SU-DHL-6 (cell line): ENCODE data around the gene FAM98B.

Experiments
- H2AFZ ChIP-seq: fragments of 200-600 bp; sonication (generic); 2 replicates; pipeline ENCODE4 v1.6.1; 2014; ENCODE audit warnings: low read depth, mild to moderate bottlenecking, moderate library complexity, mixed read lengths, antibody characterized with exemption, low read length; ENCODE audit not compliant: severe bottlenecking
- H3F3A ChIP-seq: fragments of 200-600 bp; shearing (Covaris generic); 2 replicates; pipeline ENCODE4 v1.6.0; 2016; ENCODE audit warnings: antibody characterized with exemption, mild to moderate bottlenecking; ENCODE audit not compliant: insufficient read depth
- H3K27ac ChIP-seq: fragments of 200-600 bp; sonication (generic); 2 replicates; pipeline ENCODE4 v1.5.1; 2016; ENCODE audit warnings: low read depth, mild to moderate bottlenecking, low read length, moderate library complexity, mixed read lengths
- H3K27me3 ChIP-seq: fragments of 200-600 bp; sonication (generic), shearing (Covaris generic); 2 replicates; pipeline ENCODE4 v1.6.0; 2014; ENCODE audit warnings: mild to moderate bottlenecking, low read length
- H3K36me3 ChIP-seq: fragments of 200-600 bp; sonication (generic); 2 replicates; pipeline ENCODE4 v1.6.1; 2014; ENCODE audit warnings: mild to moderate bottlenecking, low read length, mixed read lengths
- H3K4me2 ChIP-seq: fragments of 300-600, 200-600 bp; shearing (Covaris generic), sonication (generic); 2 replicates; pipeline ENCODE4 v1.6.0; 2014; ENCODE audit warnings: low read length, low read depth, mild to moderate bottlenecking; ENCODE audit not compliant: poor library complexity, severe bottlenecking
- H3K4me3 ChIP-seq: fragments of 200-600 bp; sonication (generic); 2 replicates; pipeline ENCODE4 v1.5.1; 2014; ENCODE audit warnings: antibody characterized with exemption, low read length, mild to moderate bottlenecking, mixed read lengths; ENCODE audit not compliant: insufficient read depth, poor library complexity, severe bottlenecking
- H3K79me2 ChIP-seq: fragments of 200-600 bp; sonication (generic); 2 replicates; pipeline ENCODE4 v1.6.1; 2014; ENCODE audit warnings: mild to moderate bottlenecking, low read length, moderate library complexity; ENCODE audit not compliant: insufficient read depth
- H3K9ac ChIP-seq: fragments of 200-600 bp; sonication (generic); 2 replicates; pipeline ENCODE4 v1.7.0; 2014; ENCODE audit warnings: mild to moderate bottlenecking, low read length
- H3K9me2 ChIP-seq: fragments of 200-600 bp; sonication (generic); replicated peaks from 2 replicates; pipeline ENCODE4 v1.6.1; 2014; ENCODE audit warnings: low read length; ENCODE audit not compliant: insufficient read depth
- H3K9me3 ChIP-seq: fragments of 200-600 bp; sonication (generic); 2 replicates; pipeline ENCODE4 v1.6.1; 2014; ENCODE audit warnings: low read length, mixed read lengths; ENCODE audit not compliant: insufficient read depth
- H4K20me1 ChIP-seq: fragments of 200-600 bp; sonication (generic); 2 replicates; pipeline ENCODE4 v1.6.1; 2014; ENCODE audit warnings: low read depth, mild to moderate bottlenecking, antibody characterized with exemption, low read length, moderate library complexity, mixed read lengths
- EZH2phosphoT487 ChIP-seq: fragments of 200-600 bp; sonication (generic), shearing (Covaris generic); conservative IDR thresholded peaks from 2 replicates; pipeline ENCODE4 v1.6.1; 2018; ENCODE audit warnings: mild to moderate bottlenecking, antibody characterized with exemption, low read length, moderate library complexity, mixed read lengths
- TF ChIP-seq, protein P1 (sequence below): fragments of 200-600 bp; sonication (generic); IDR thresholded peaks from one replicate; pipeline ENCODE4 v1.5.1; 2017; ENCODE audit warnings: antibody characterized with exemption, mild to moderate bottlenecking, low read length, moderate library complexity; ENCODE audit not compliant: insufficient read depth, poor library complexity, severe bottlenecking

FAM98B gene

DNA sequence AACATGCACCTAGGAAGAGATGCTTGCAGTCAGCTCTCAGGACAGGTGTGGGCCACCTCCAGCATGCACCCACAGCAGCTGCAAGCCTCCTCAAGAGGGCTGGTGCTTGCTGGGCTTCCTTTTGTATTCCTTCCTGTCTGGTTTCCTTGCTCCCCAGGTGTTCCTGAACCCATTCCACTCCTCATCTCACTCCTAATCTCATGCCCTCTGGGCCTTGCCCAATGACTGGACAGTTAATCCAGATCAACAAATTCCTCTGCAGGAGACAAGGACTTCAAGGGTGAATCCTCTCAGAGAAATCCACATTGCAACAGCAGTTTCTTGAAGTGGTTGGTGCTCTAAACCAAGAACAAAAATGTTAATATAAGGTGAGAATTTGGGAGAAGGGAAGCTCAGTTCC, 80.0 kb downstream of the FAM98B start:
- no peaks in the 10 kb centered on the region for H3K27me3 ChIP-seq
- TF ChIP-seq EZH2phosphoT487 = no peak
- TF ChIP-seq, protein P1, sequence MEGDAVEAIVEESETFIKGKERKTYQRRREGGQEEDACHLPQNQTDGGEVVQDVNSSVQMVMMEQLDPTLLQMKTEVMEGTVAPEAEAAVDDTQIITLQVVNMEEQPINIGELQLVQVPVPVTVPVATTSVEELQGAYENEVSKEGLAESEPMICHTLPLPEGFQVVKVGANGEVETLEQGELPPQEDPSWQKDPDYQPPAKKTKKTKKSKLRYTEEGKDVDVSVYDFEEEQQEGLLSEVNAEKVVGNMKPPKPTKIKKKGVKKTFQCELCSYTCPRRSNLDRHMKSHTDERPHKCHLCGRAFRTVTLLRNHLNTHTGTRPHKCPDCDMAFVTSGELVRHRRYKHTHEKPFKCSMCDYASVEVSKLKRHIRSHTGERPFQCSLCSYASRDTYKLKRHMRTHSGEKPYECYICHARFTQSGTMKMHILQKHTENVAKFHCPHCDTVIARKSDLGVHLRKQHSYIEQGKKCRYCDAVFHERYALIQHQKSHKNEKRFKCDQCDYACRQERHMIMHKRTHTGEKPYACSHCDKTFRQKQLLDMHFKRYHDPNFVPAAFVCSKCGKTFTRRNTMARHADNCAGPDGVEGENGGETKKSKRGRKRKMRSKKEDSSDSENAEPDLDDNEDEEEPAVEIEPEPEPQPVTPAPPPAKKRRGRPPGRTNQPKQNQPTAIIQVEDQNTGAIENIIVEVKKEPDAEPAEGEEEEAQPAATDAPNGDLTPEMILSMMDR = no peak

DNA sequence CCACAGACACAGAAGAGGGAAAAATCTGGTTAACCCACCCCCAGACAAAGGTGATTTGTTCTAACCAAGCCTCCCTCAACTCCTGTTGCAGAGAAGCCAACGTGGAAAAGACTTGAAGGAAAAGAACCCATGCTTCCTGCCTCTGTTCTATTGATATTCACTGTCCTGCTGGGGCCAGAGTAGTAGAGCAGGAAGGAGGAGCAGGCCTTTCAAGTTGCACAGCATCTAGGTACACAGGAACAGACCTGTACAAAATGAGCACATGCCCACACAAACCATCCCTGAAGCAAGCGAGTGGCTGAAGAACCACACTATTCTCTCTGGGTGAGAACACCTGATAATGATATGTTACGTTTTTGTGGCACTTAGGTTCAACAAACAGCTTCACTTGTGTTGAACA, 80.8 kb downstream of the FAM98B start:
- H3K27ac ChIP-seq = no peak overlapping the region
- H3K9me2 ChIP-seq = no peaks in the 10 kb centered on the region
- no peak overlapping the region for H3K4me2 ChIP-seq
- H4K20me1 ChIP-seq = no peaks in the 10 kb centered on the region
- H3K79me2 ChIP-seq = no peaks in the 10 kb centered on the region
- TF ChIP-seq EZH2phosphoT487 = no peak
- TF ChIP-seq, protein P1 = no peak
- H3K9ac ChIP-seq = no peak overlapping the region
- H2AFZ ChIP-seq = no peak overlapping the region
- H3K9me3 ChIP-seq = no peaks in the 10 kb centered on the region
- H3K36me3 ChIP-seq = no peaks in the 10 kb centered on the region
- H3K4me3 ChIP-seq = no peak overlapping the region
- H3K27me3 ChIP-seq = no peaks in the 10 kb centered on the region
- H3F3A ChIP-seq = no peaks in the 10 kb centered on the region

More for the DNA sequence above, 80.0 kb downstream of the FAM98B start:
- H3K27ac ChIP-seq = no peak overlapping the region
- no peaks in the 10 kb centered on the region for H3K79me2 ChIP-seq
- no peaks in the 10 kb centered on the region for H3K9me3 ChIP-seq
- H3K36me3 ChIP-seq = no peaks in the 10 kb centered on the region
- no peak overlapping the region for H3K9ac ChIP-seq
- no peaks in the 10 kb centered on the region for H3K9me2 ChIP-seq
- no peaks in the 10 kb centered on the region for H3F3A ChIP-seq
- H4K20me1 ChIP-seq = no peaks in the 10 kb centered on the region
- H2AFZ ChIP-seq = no peak overlapping the region
- no peak overlapping the region for H3K4me3 ChIP-seq
- H3K4me2 ChIP-seq = no peak overlapping the region

DNA sequence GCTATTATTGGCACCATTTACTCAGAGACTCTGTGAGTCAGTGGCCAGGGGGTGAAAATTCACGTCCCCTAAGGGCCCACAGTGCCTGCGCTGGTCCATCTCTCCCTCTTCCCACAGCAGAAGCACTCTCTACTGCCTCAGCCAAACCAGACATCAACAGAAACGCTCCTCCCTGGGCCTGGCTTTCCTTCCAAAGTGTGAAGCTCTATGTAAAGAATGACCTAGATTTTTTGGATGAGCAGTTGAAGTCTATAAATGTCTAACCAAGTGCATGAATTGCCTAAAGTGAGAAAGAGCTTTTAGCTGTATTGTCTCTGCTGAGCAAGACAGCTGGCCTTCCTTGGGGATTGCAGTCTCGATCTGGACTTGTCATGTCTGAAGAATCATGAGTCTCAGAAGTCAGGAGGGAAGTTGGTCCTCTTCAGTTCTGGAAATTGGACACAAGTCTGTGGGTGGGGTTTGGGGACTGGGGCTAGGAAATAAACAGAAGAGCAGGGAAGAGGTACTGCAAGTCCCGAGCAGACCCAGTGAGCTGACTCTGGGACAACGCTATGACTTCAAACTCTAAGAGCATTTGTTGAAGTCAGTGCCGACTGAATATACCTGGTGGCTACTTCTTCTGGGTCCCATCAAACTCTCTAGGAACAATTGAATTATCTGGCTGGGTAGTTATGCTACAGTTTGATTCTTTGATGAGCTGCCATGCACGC, 81.7 kb downstream of the FAM98B start:
- Histone ChIP-seq H2AFZ (no peak overlapping the region), H3K9me3 (no peaks in the 10 kb centered on the region), H3K36me3 (no peaks in the 10 kb centered on the region), H3K4me3 (no peak overlapping the region), H3F3A (no peaks in the 10 kb centered on the region), H3K27ac (no peak overlapping the region), H3K27me3 (no peaks in the 10 kb centered on the region), H3K9me2 (no peaks in the 10 kb centered on the region), H3K4me2 (no peak overlapping the region), H3K9ac (no peak overlapping the region), H4K20me1 (no peaks in the 10 kb centered on the region), H3K79me2 (no peaks in the 10 kb centered on the region)
- TF ChIP-seq, protein P1 = no peak
- TF ChIP-seq EZH2phosphoT487 = no peak
